NCI-H460 (cell line): ENCODE data around the gene FGF5. TPM values are rescaled to one million over a fixed set of nuclear protein-coding genes. Genes with fewer than 3 reads are reported as not detected.

Experiments
- DNase-seq: peaks from one replicate; pipeline ENCODE4 v3.0.0-alpha.2; 2016; ENCODE audit warnings: low read depth; ENCODE audit errors: extremely low read depth
- total RNA-seq: library from RNA; depleted of rRNA; stranded (reverse); fragments of >200 nt; shearing (Covaris generic); gene quantifications from 2 replicates; pipeline ENCODE4 v1.2.3, GENCODE V29; 2014; rRNA removed

Gene FGF5
- total RNA-seq, 1 experiment from 2014 or later: not detected

- no peak for DNase-seq
Observed at GRCh38 chr4:80334568-80334967, 68.1 kb downstream of the FGF5 start.

GRCh38 chr4:80335226-80335553 lies 68.7 kb downstream of the FGF5 start:
- DNase-seq: no peak

GRCh38 chr4:80335554-80336358 lies 69.3 kb downstream of the FGF5 start, which contains the start of gene CFAP299:
Gene CFAP299 (plus strand): TSS chr4:80335730.
- peak; percentile 69 for DNase-seq

GRCh38 chr4:80336582-80336981 lies 70.1 kb downstream of the FGF5 start:
- DNase-seq: peak; percentile 3

DNA sequence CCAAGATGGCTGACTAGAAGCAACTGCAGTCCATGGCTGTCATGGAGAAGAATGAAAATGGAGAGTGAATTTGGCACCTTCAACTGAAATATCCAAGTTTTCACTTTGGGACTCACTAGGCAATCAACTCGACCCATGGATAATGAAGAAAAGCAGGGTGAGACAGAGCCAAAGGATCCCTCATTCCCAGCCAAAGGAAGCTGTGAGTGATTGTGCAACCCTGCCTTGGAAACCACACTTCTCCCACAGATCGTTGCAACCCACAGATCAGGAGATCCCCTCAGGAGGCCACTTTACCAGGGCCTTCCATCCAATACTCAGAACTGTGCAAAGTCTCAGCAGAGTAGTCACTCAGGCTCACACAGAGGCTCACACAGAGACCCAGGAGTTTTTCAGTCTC lies 73.6 kb downstream of the FGF5 start:
- DNase-seq: no peak

Other genes with a start within 250 kb of the FGF5 start
- 29.1 and 38.3 TPM in 2 replicates for gene ANTXR2, start 193.4 kb upstream of the FGF5 start, total RNA-seq
- 10.2 and 10.4 TPM in 2 replicates for gene PRDM8, start 69.2 kb upstream of the FGF5 start, total RNA-seq
- not detected in 2 replicates for gene CFAP299, start 69.1 kb downstream of the FGF5 start, total RNA-seq